Measurements from ENCODE around the gene PKHD1. TPM values are rescaled to one million over a fixed set of nuclear protein-coding genes. Genes with fewer than 3 reads are reported as not detected.

Gene PKHD1
- total and polyA plus RNA-seq, 2 of the 8 experiments (the other 6 are each of a cell fraction or from before 2014, with no cell fraction given), result 0.06 to 0.09 TPM

DNA sequence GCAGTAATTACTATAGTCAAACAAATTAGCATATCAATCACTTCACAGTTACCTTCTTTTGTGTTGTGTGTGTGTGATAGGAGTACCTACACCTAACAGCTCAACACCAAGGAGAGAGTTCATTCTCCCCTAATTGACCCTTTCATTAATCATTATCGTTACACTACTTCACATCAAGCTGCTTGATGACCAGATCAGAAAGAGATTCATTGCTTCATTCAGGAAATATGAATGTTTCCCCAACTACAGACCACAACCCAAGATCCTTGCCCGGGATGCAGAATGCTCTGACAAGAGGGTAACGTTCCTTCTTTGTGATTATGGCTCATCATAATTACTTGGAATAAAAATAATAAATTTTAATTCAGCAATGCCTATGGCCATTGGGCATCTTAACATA, 132.7 kb downstream of the PKHD1 start:
- no peak overlapping the region for H2BK5ac ChIP-seq (ENCODE audit: low read depth, low read length)
- no peak overlapping the region for H3K9ac ChIP-seq (replicated peaks in 1 of 4; ENCODE audit: extremely low read depth in 1 of 4, low read depth in 3 of 4, low read length in 3 of 4)
- H4K8ac ChIP-seq (ENCODE audit: extremely low read depth, insufficient read depth, low read length), result no peak overlapping the region
- no peak overlapping the region for H2AK5ac ChIP-seq (ENCODE audit: low read depth, low read length)
- no peak overlapping the region for H3K56ac ChIP-seq (replicated peaks; ENCODE audit: insufficient read length, low read depth, low read length)
- H2BK15ac ChIP-seq (ENCODE audit: low read length), result no peak overlapping the region
- no peaks in the 10 kb centered on the region for H4K20me1 ChIP-seq (replicated peaks in 1 of 2; ENCODE audit: control insufficient read depth in 1 of 2, insufficient read depth in 2 of 2, low read length in 2 of 2)
- no peaks in the 10 kb centered on the region for H3K4me1 ChIP-seq (replicated peaks in 1 of 4; ENCODE audit: control insufficient read depth in 3 of 4, insufficient read depth in 4 of 4, low read length in 3 of 4)
- no peak overlapping the region for H3K4me3 ChIP-seq (ENCODE audit: extremely low read depth in 1 of 4, insufficient read depth in 2 of 4, low read depth in 3 of 4, low read length in 4 of 4)
- no peaks in the 10 kb centered on the region for H3K79me2 ChIP-seq (ENCODE audit: control insufficient read depth in 1 of 2, insufficient read depth in 2 of 2, low read length in 2 of 2)
- POLR2A ChIA-PET (ENCODE audit: partially characterized antibody), result no interaction called here
- H3K36me3 ChIP-seq (ENCODE audit: control insufficient read depth in 2 of 4, insufficient read depth in 4 of 4, low read length in 3 of 4), result no peaks in the 10 kb centered on the region
- 95% methylated on average over 3 of the region's 3 CpGs; no CpG with 5 or more reads in 1 of the 2 experiments for WGBS, 2 experiments (ENCODE audit: extremely low coverage in 1 of 2, insufficient coverage in 1 of 2, insufficient read length in 1 of 2, insufficient replicate concordance in 2 of 2, low coverage in 1 of 2, low lambda C conversion rate in 2 of 2, missing lambda C conversion rate in 1 of 2)
- CTCF ChIA-PET (ENCODE audit: partially characterized antibody), result interaction anchor here (0.7 to 0.8 kb wide), 2 partner anchors 217 to 279 kb away, joined by 3 read pairs; no protein-coding TSS in a partner anchor
- H3K23ac ChIP-seq (ENCODE audit: insufficient read length), result no peak overlapping the region
- no peak for DNase-seq (ENCODE audit: low read depth in 1 of 2, low spot score in 2 of 2)
- no peak overlapping the region for H3K14ac ChIP-seq (ENCODE audit: insufficient read length)
- no peak overlapping the region for H3K27ac ChIP-seq (ENCODE audit: low read depth, low read length)
- H2BK120ac ChIP-seq (replicated peaks; ENCODE audit: low read depth, low read length), result no peak overlapping the region
- H3K23me2 ChIP-seq (ENCODE audit: low read depth, low read length), result no peaks in the 10 kb centered on the region; the same call in 1 of the 2 replicates
- H3K79me1 ChIP-seq (ENCODE audit: low read depth, low read length), result no peaks in the 10 kb centered on the region
- no peak for FAIRE-seq
- H4K5ac ChIP-seq (ENCODE audit: insufficient read length, low read depth, low read length), result no peak overlapping the region
- H4K91ac ChIP-seq (replicated peaks; ENCODE audit: insufficient read length, low read length), result no peak overlapping the region
- H2AFZ ChIP-seq (ENCODE audit: low read length), result no peak overlapping the region
- no peak overlapping the region for H2BK20ac ChIP-seq (ENCODE audit: low read length)
- H2BK12ac ChIP-seq (ENCODE audit: low read depth, low read length), result no peak overlapping the region
- H3K4ac ChIP-seq (replicated peaks; ENCODE audit: insufficient read length, low read depth, low read length), result no peak overlapping the region
- H3K18ac ChIP-seq (ENCODE audit: extremely low read depth, low read length), result no peak overlapping the region
- H3K27me3 ChIP-seq (replicated peaks in 1 of 4; ENCODE audit: control insufficient read depth in 3 of 4, extremely low read depth in 1 of 4, insufficient read depth in 3 of 4, low read length in 3 of 4), result no peaks in the 10 kb centered on the region
- no peaks in the 10 kb centered on the region for H3K9me3 ChIP-seq (ENCODE audit: insufficient read depth in 2 of 2, low read depth in 1 of 2, low read length in 1 of 2)
- H3K4me2 ChIP-seq (ENCODE audit: insufficient read depth in 1 of 2, low read depth in 2 of 2, low read length in 2 of 2), result no peak overlapping the region
- no peak for TF ChIP-seq RBBP5 (IDR thresholded peaks at IDR 0.05; ENCODE audit: borderline replicate concordance, low read depth, low read length)
- TF ChIP-seq KDM4A (IDR thresholded peaks at IDR 0.05; ENCODE audit: low read depth, low read length, severe bottlenecking), result no peak
- TF ChIP-seq BCL11A (IDR thresholded peaks at IDR 0.05; ENCODE audit: low read depth in 2 of 2, low read length in 2 of 2), result no peak
- TF ChIP-seq JUN (IDR thresholded peaks at IDR 0.05; ENCODE audit: low read depth, low read length), result no peak

All from H1 (cell line).